ENCODE results near the gene BNIP3. TPM values are rescaled to one million over a fixed set of nuclear protein-coding genes. Genes with fewer than 3 reads are reported as not detected.

The BNIP3 gene
- total and polyA plus RNA-seq, 2 of the 13 experiments (the other 11 are each of a cell fraction or from before 2014, with no cell fraction given) = 73.7 to 223 TPM

DNA sequence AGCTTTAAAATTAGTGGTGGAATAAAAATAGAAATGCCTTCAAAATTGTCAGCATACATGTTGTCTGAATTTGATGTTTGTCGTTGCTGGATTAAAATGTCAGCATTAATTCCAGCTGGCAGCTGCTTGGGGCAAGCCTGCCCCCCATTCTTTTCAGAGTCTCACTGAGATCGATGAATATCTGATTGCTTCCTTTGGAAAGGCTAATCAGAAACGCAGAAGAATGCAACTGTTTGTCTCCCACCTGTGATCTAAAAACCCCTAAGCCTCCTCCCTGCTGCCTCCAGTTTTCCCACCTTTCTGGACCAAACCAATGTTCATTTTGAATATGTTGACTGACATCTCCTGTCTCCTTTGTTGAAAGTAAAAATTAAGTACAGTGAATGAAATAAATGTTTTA is 27.9 kb upstream of the BNIP3 start (continued):
- TF ChIP-seq, protein P1, sequence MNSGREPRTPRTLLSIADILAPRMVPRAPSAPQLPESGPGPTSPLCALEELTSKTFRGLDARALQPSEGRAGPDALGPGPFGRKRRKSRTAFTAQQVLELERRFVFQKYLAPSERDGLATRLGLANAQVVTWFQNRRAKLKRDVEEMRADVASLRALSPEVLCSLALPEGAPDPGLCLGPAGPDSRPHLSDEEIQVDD (CRISPR knock-in tag; IDR thresholded peaks at IDR 0.05; ENCODE audit: borderline replicate concordance) = no peak
- TF ChIP-seq ZKSCAN5 (CRISPR knock-in tag; IDR thresholded peaks at IDR 0.05) (no peak), ZNF549 (CRISPR knock-in tag; IDR thresholded peaks at IDR 0.05) (no peak), AKAP8 (CRISPR knock-in tag; IDR thresholded peaks at IDR 0.05) (no peak), MEIS1 (CRISPR knock-in tag; IDR thresholded peaks at IDR 0.05; ENCODE audit: borderline replicate concordance) (no peak), ZNF780A (CRISPR knock-in tag; IDR thresholded peaks at IDR 0.05) (no peak), ZNF350 (CRISPR knock-in tag; IDR thresholded peaks at IDR 0.05; ENCODE audit: borderline replicate concordance, low read depth) (no peak)
- TF ChIP-seq, protein P2, sequence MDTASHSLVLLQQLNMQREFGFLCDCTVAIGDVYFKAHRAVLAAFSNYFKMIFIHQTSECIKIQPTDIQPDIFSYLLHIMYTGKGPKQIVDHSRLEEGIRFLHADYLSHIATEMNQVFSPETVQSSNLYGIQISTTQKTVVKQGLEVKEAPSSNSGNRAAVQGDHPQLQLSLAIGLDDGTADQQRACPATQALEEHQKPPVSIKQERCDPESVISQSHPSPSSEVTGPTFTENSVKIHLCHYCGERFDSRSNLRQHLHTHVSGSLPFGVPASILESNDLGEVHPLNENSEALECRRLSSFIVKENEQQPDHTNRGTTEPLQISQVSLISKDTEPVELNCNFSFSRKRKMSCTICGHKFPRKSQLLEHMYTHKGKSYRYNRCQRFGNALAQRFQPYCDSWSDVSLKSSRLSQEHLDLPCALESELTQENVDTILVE (CRISPR knock-in tag; IDR thresholded peaks at IDR 0.05) = no peak

DNA sequence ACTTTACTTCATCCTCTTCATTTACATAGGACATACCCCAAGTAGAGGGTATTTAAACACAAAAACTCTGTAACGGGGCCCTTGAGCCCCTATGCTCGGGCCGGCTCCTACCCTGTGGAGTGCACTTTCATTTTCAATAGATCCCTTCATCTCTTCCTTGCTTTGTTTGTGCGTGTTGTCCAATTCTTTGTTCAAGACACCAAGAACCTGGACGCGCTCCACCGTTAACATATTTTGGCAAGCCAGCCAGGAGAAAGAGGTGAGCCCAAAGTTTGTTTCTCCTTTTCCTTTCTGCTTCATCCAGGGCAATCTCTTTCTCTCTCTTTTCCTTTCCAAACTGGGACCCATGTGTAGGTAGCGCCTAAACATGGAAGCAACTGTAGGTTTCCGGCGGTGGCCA is 26.0 kb upstream of the BNIP3 start:
- Histone ChIP-seq H4K20me1 (ENCODE audit: insufficient read depth, low read length) (no peaks in the 10 kb centered on the region), H3K79me2 (ENCODE audit: insufficient read depth, low read length) (no peaks in the 10 kb centered on the region), H3K4me1 (ENCODE audit: insufficient read depth, low read length) (peaks cover 21% of the 10 kb centered on the region), H3K4me3 (replicated peaks in 1 of 3; ENCODE audit: insufficient read depth in 1 of 3, low read depth in 2 of 3, low read length in 3 of 3) (no peak overlapping the region), H2AFZ (ENCODE audit: low read length) (no peak overlapping the region), H3K9ac (ENCODE audit: insufficient read depth, low read depth, low read length) (no peak overlapping the region), H3K9me3 (ENCODE audit: low read length) (peaks cover 13% of the 10 kb centered on the region), H3K27ac (ENCODE audit: extremely low read length, insufficient read depth, low read length) (no peak overlapping the region), H3K36me3 (replicated peaks in 1 of 2; ENCODE audit: control insufficient read depth in 1 of 2, insufficient read depth in 2 of 2, low read length in 2 of 2) (no peaks in the 10 kb centered on the region), H3K4me2 (ENCODE audit: low read depth, low read length) (no peak overlapping the region; the same call in 1 of the 2 replicates), H3K27me3 (ENCODE audit: control insufficient read depth in 1 of 2, insufficient read depth in 2 of 2, low read length in 2 of 2) (peaks cover 0 to 18% of the 10 kb centered on the region in 2 experiments; a peak in 1 of 5 replicates)
- DNase-seq (ENCODE audit: low spot score) (no peak), FAIRE-seq (no peak), ATAC-seq (no peak)
- 76% methylated on average over 10 of the region's 10 CpGs for WGBS (ENCODE audit: low lambda C conversion rate)
- POLR2A ChIA-PET = no interaction called here
- CTCF ChIA-PET (ENCODE audit: low intra/inter-chr PET ratio, low total read pairs) = no interaction called here
- no TSS peak for BruUV-seq (replicated peaks)
- in situ Hi-C loops (cut with HindIII; ENCODE audit: extremely low pct_ligation_motif_present, low pct_unique_long_range_greater_than_20kb) (no loop called here), intact Hi-C loops (cut with micrococcal nuclease; ENCODE audit: unreplicated experiment) (no loop called here)
- TF ChIP-seq ZNF24 (IDR thresholded peaks at IDR 0.05) = no peak
- TF ChIP-seq ZC3H13 (CRISPR knock-in tag; IDR thresholded peaks at IDR 0.05) = no peak
- TF ChIP-seq, protein P3, sequence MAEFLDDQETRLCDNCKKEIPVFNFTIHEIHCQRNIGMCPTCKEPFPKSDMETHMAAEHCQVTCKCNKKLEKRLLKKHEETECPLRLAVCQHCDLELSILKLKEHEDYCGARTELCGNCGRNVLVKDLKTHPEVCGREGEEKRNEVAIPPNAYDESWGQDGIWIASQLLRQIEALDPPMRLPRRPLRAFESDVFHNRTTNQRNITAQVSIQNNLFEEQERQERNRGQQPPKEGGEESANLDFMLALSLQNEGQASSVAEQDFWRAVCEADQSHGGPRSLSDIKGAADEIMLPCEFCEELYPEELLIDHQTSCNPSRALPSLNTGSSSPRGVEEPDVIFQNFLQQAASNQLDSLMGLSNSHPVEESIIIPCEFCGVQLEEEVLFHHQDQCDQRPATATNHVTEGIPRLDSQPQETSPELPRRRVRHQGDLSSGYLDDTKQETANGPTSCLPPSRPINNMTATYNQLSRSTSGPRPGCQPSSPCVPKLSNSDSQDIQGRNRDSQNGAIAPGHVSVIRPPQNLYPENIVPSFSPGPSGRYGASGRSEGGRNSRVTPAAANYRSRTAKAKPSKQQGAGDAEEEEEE (CRISPR knock-in tag; IDR thresholded peaks at IDR 0.05; ENCODE audit: borderline replicate concordance) = no peak
- TF ChIP-seq SMC3 (IDR thresholded peaks at IDR 0.05; ENCODE audit: low read length) = no peak
- TF ChIP-seq MIER3 (CRISPR knock-in tag; IDR thresholded peaks at IDR 0.05; ENCODE audit: borderline replicate concordance) = no peak
- no peak for TF ChIP-seq ZNF589 (CRISPR knock-in tag; conservative IDR thresholded peaks at IDR 0.05)
- no peak for TF ChIP-seq TRIM24 (CRISPR knock-in tag; IDR thresholded peaks at IDR 0.05)
- no peak for TF ChIP-seq TBP (CRISPR knock-in tag; IDR thresholded peaks at IDR 0.05)

All from HepG2 (cell line).